HG03135 (cell line): Measurements from ENCODE around the gene STBD1.
"Not testable (repeated sequence)": the region's sequence is repeated elsewhere in the genome, so short reads cannot be mapped to it uniquely, and the experiment has no call there.

Experiments used
- ATAC-seq: cut with Tn5 transposase; IDR thresholded peaks from one replicate; pipeline ENCODE4 v1.9.1; 2021; ENCODE audit warnings: mild to moderate bottlenecking, moderate library complexity; ENCODE audit not compliant: unreplicated experiment

Gene STBD1

GRCh38 chr4:76282941-76283689, 23.4 kb upstream of the STBD1 start:
- no peak for ATAC-seq

- ATAC-seq, result no peak
Measured at GRCh38 chr4:76283900-76284299, 22.6 kb upstream of the STBD1 start.

GRCh38 chr4:76287811-76288210, 18.7 kb upstream of the STBD1 start:
- not testable (repeated sequence) for ATAC-seq

GRCh38 chr4:76292730-76293129, 13.8 kb upstream of the STBD1 start:
- no peak for ATAC-seq

- ATAC-seq, result no peak
Measured at GRCh38 chr4:76293772-76294171, 12.8 kb upstream of the STBD1 start.

- ATAC-seq, result no peak
Measured at GRCh38 chr4:76296286-76296820, 10.2 kb upstream of the STBD1 start.

GRCh38 chr4:76298227-76298626, 8.3 kb upstream of the STBD1 start:
- no peak for ATAC-seq

- no peak for ATAC-seq
Measured at GRCh38 chr4:76300012-76300411, 6.5 kb upstream of the STBD1 start.

GRCh38 chr4:76301068-76301774, 5.3 kb upstream of the STBD1 start:
- ATAC-seq, result peak; percentile 99

- no peak for ATAC-seq
Measured at GRCh38 chr4:76301775-76302162, 4.8 kb upstream of the STBD1 start.

GRCh38 chr4:76302826-76303438, 3.6 kb upstream of the STBD1 start:
- no peak for ATAC-seq

GRCh38 chr4:76305033-76305687, 1.4 kb upstream of the STBD1 start:
- ATAC-seq, result no peak

- ATAC-seq, result no peak
Measured at GRCh38 chr4:76306882-76307659, 538 bp downstream of the STBD1 start.

GRCh38 chr4:76307660-76308014, 1.1 kb downstream of the STBD1 start:
- ATAC-seq, result no peak

- ATAC-seq, result no peak
Measured at GRCh38 chr4:76308548-76308947, 2.0 kb downstream of the STBD1 start.

- no peak for ATAC-seq
Measured at GRCh38 chr4:76309939-76310550, 3.5 kb downstream of the STBD1 start.

GRCh38 chr4:76310683-76311082, 4.2 kb downstream of the STBD1 start:
- ATAC-seq, result no peak

GRCh38 chr4:76311896-76312331, 5.4 kb downstream of the STBD1 start:
- no peak for ATAC-seq

- ATAC-seq, result no peak
Measured at GRCh38 chr4:76312457-76312856, 5.9 kb downstream of the STBD1 start.

GRCh38 chr4:76313547-76313946, 7.0 kb downstream of the STBD1 start:
- no peak for ATAC-seq
